H9 (cell line): ENCODE results near the gene ARHGAP26. TPM values are rescaled to one million over a fixed set of nuclear protein-coding genes. Genes with fewer than 3 reads are reported as not detected.

Experiments
- DNase-seq: peaks from one replicate; pipeline ENCODE4 v3.0.0-alpha.2; 2017
- H2AFZ ChIP-seq: one replicate; pipeline ENCODE4 v1.6.1; 2013; ENCODE audit warnings: mild to moderate bottlenecking, low read length, control low read depth, moderate library complexity
- H2AK5ac ChIP-seq: 2 replicates; pipeline ENCODE4 v1.6.1; 2013; ENCODE audit warnings: low read length, control low read depth, mixed read lengths; ENCODE audit not compliant: insufficient read length
- H2BK120ac ChIP-seq: one replicate; pipeline ENCODE4 v1.6.1; 2013; ENCODE audit warnings: low read depth, mild to moderate bottlenecking, low read length, control low read depth, inconsistent platforms; ENCODE audit not compliant: poor library complexity, severe bottlenecking
- H2BK12ac ChIP-seq: 2 replicates; pipeline ENCODE4 v1.6.1; 2013; ENCODE audit warnings: low read length, control low read depth, mixed read lengths, low read depth; ENCODE audit not compliant: insufficient read length
- H2BK15ac ChIP-seq: 2 replicates; pipeline ENCODE4 v1.6.1; 2013; ENCODE audit warnings: low read depth, low read length, control low read depth
- H2BK20ac ChIP-seq: one replicate; pipeline ENCODE4 v1.6.1; 2013; ENCODE audit warnings: low read depth, mild to moderate bottlenecking, low read length, control low read depth, inconsistent platforms; ENCODE audit not compliant: poor library complexity, severe bottlenecking
- H2BK5ac ChIP-seq: 2 replicates; pipeline ENCODE4 v1.6.1; 2013; ENCODE audit warnings: low read length, control low read depth, mixed read lengths; ENCODE audit not compliant: insufficient read length
- H3K14ac ChIP-seq: 2 replicates; pipeline ENCODE4 v1.6.1; 2013; ENCODE audit warnings: low read length, control low read depth; ENCODE audit not compliant: insufficient read depth
- H3K18ac ChIP-seq: 2 replicates; pipeline ENCODE4 v1.6.1; 2013; ENCODE audit warnings: low read depth, mild to moderate bottlenecking, mixed read lengths, low read length, control low read depth; ENCODE audit not compliant: insufficient read length
- H3K23ac ChIP-seq: 2 replicates; pipeline ENCODE4 v1.6.1; 2013; ENCODE audit warnings: low read length, control low read depth, mixed read lengths, low read depth; ENCODE audit not compliant: insufficient read length
- H3K23me2 ChIP-seq: 2 replicates; pipeline ENCODE4 v1.6.1; 2013; ENCODE audit warnings: low read depth, mild to moderate bottlenecking, mixed read lengths, low read length, control low read depth; ENCODE audit not compliant: insufficient read length, poor library complexity, severe bottlenecking
- H3K27ac ChIP-seq: 2 replicates; pipeline ENCODE4 v1.5.1; 2013; ENCODE audit warnings: low read length, control low read depth, mixed read lengths, low read depth; ENCODE audit not compliant: insufficient read length
- H3K27me3 ChIP-seq: 2 replicates; pipeline ENCODE4 v1.6.1; 2013; ENCODE audit warnings: low read length, control low read depth, inconsistent platforms; ENCODE audit not compliant: insufficient read depth
- H3K4ac ChIP-seq: 2 replicates; pipeline ENCODE4 v1.6.1; 2013; ENCODE audit warnings: low read depth, mild to moderate bottlenecking, control low read depth, inconsistent platforms, low read length, moderate library complexity
- H3K4me1 ChIP-seq: 2 replicates; pipeline ENCODE4 v1.6.1; 2013; ENCODE audit warnings: low read length, control low read depth, inconsistent platforms; ENCODE audit not compliant: insufficient read depth
- H3K4me2 ChIP-seq: 2 replicates; pipeline ENCODE4 v1.6.1; 2013; ENCODE audit warnings: low read length, control low read depth, mixed read lengths; ENCODE audit not compliant: insufficient read length, insufficient read depth
- H3K56ac ChIP-seq: 2 replicates; pipeline ENCODE4 v1.6.1; 2013; ENCODE audit warnings: low read depth, mild to moderate bottlenecking, mixed read lengths, low read length, control low read depth; ENCODE audit not compliant: insufficient read length
- H3K79me1 ChIP-seq: 2 replicates; pipeline ENCODE4 v1.6.1; 2013; ENCODE audit warnings: low read depth, mild to moderate bottlenecking, moderate library complexity, low read length, control low read depth, inconsistent platforms; ENCODE audit not compliant: insufficient read depth, poor library complexity, severe bottlenecking
- H3K79me2 ChIP-seq: 2 replicates; pipeline ENCODE4 v1.6.1; 2013; ENCODE audit warnings: low read length, control low read depth, inconsistent platforms; ENCODE audit not compliant: insufficient read depth
- H3K9ac ChIP-seq: 2 replicates; pipeline ENCODE4 v1.6.1; 2013; ENCODE audit warnings: low read length, control low read depth, mixed read lengths; ENCODE audit not compliant: insufficient read length; ENCODE audit errors: extremely low read depth
- H3K9me3 ChIP-seq: one replicate; pipeline ENCODE4 v1.6.1; 2013; ENCODE audit warnings: low read depth, low read length, inconsistent platforms; ENCODE audit not compliant: control insufficient read depth
- H3T11ph ChIP-seq: one replicate; pipeline ENCODE4 v1.6.1; 2013; ENCODE audit warnings: mild to moderate bottlenecking, low read length, control low read depth, inconsistent platforms
- H4K20me1 ChIP-seq: one replicate; pipeline ENCODE4 v1.6.1; 2013; ENCODE audit not compliant: control insufficient read depth, insufficient read length, insufficient read depth
- H4K5ac ChIP-seq: 2 replicates; pipeline ENCODE4 v1.6.1; 2013; ENCODE audit warnings: low read depth, mild to moderate bottlenecking, mixed read lengths, low read length, control low read depth; ENCODE audit not compliant: insufficient read length
- H4K8ac ChIP-seq: replicated peaks from 2 replicates; pipeline ENCODE4 v1.6.1; 2013; ENCODE audit warnings: low read length, control low read depth, mixed read lengths, low read depth; ENCODE audit not compliant: insufficient read length
- H4K91ac ChIP-seq: 2 replicates; pipeline ENCODE4 v1.6.1; 2013; ENCODE audit warnings: low read depth, mild to moderate bottlenecking, moderate library complexity, mixed read lengths, low read length, control low read depth; ENCODE audit not compliant: insufficient read length
- H3K27ac Mint-ChIP-seq, 3 experiments: 2 replicates in 2 of 3; 3 replicates in 1 of 3; pipeline ENCODE4 v1.8.0; 2020 to 2021; ENCODE audit warnings: mixed read lengths in 3 of 3, mild to moderate bottlenecking in 1 of 3, moderate library complexity in 1 of 3
- H3K27me3 Mint-ChIP-seq: 2 replicates; pipeline ENCODE4 v1.8.0; 2021; ENCODE audit warnings: low read depth, mild to moderate bottlenecking, moderate library complexity, mixed read lengths
- H3K36me3 Mint-ChIP-seq, 3 experiments: 2 replicates in 2 of 3; 3 replicates in 1 of 3; pipeline ENCODE4 v1.8.0; 2020 to 2021; ENCODE audit warnings: low read depth in 3 of 3, mixed read lengths in 3 of 3; ENCODE audit not compliant: insufficient read depth in 1 of 3
- H3K4me1 Mint-ChIP-seq, 2 experiments: 2 replicates each; pipeline ENCODE4 v1.8.0; 2020; ENCODE audit warnings: mixed read lengths in 2 of 2
- H3K4me3 Mint-ChIP-seq, 2 experiments: 2 replicates in 1 of 2; 3 replicates in 1 of 2; pipeline ENCODE4 v1.8.0; 2020 to 2021; ENCODE audit warnings: mild to moderate bottlenecking in 2 of 2, mixed read lengths in 2 of 2, moderate library complexity in 1 of 2
- H3K9me3 Mint-ChIP-seq, 2 experiments: 2 replicates in 1 of 2; 3 replicates in 1 of 2; pipeline ENCODE4 v1.8.0; 2020; ENCODE audit warnings: mild to moderate bottlenecking in 2 of 2, mixed read lengths in 2 of 2, moderate library complexity in 1 of 2
- WGBS: extraction: QIAGEN DNeasy Blood & Tissue Kit; methylation state at CpG from one replicate; pipeline ENCODE4 v1.1.7; 2013; ENCODE audit warnings: missing lambda C conversion rate, low lambda C conversion rate, mixed read lengths; ENCODE audit not compliant: insufficient read length; ENCODE audit errors: extremely low coverage; 5-methylcytosine and 5-hydroxymethylcytosine counted together
- total RNA-seq: library from RNA; stranded (reverse); gene quantifications from 2 replicates; pipeline ENCODE4 v1.2.1, GENCODE V29; 2021
- TF ChIP-seq, protein P1 (sequence below): fragments of 200-600 bp; sonication (generic); conservative IDR thresholded peaks from 3 replicates; pipeline ENCODE4 v1.8.0; 2021; ENCODE audit warnings: antibody characterized with exemption, mild to moderate bottlenecking

The ARHGAP26 gene
- total RNA-seq, 1 experiment from 2014 or later = 13.8 TPM

GRCh38 chr5:143154510-143155370, 384.6 kb downstream of the ARHGAP26 start:
- Histone ChIP-seq H3K4me2 (no peak overlapping the region), H2BK120ac (no peak overlapping the region), H3K56ac (no peak overlapping the region), H3K23ac (no peak overlapping the region), H3K9ac (no peak overlapping the region), H2BK15ac (no peak overlapping the region), H3T11ph (no peak overlapping the region), H4K5ac (no peak overlapping the region), H3K23me2 (no peaks in the 10 kb centered on the region), H3K27ac (no peak overlapping the region), H3K27me3 (no peaks in the 10 kb centered on the region), H4K20me1 (no peaks in the 10 kb centered on the region), H3K9me3 (no peaks in the 10 kb centered on the region), H4K8ac (no peak overlapping the region), H2BK5ac (no peak overlapping the region), H3K4me1 (peaks cover 3% of the 10 kb centered on the region; the same call in 1 of the 2 replicates), H3K4ac (no peak overlapping the region), H3K14ac (no peak overlapping the region), H4K91ac (no peak overlapping the region), H2BK12ac (no peak overlapping the region), H2AFZ (no peak overlapping the region), H3K79me2 (no peaks in the 10 kb centered on the region), H2BK20ac (no peak overlapping the region), H2AK5ac (no peak overlapping the region), H3K18ac (no peak overlapping the region), H3K79me1 (no peaks in the 10 kb centered on the region)
- H3K36me3 Mint-ChIP-seq = peaks cover 4 to 6% (median 4%) of the 10 kb centered on the region in 3 experiments; a peak in 5 of 7 replicates
- TF ChIP-seq, protein P1, sequence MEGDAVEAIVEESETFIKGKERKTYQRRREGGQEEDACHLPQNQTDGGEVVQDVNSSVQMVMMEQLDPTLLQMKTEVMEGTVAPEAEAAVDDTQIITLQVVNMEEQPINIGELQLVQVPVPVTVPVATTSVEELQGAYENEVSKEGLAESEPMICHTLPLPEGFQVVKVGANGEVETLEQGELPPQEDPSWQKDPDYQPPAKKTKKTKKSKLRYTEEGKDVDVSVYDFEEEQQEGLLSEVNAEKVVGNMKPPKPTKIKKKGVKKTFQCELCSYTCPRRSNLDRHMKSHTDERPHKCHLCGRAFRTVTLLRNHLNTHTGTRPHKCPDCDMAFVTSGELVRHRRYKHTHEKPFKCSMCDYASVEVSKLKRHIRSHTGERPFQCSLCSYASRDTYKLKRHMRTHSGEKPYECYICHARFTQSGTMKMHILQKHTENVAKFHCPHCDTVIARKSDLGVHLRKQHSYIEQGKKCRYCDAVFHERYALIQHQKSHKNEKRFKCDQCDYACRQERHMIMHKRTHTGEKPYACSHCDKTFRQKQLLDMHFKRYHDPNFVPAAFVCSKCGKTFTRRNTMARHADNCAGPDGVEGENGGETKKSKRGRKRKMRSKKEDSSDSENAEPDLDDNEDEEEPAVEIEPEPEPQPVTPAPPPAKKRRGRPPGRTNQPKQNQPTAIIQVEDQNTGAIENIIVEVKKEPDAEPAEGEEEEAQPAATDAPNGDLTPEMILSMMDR = no peak
- H3K4me1 Mint-ChIP-seq = peaks cover 7 to 12% of the 10 kb centered on the region in 2 experiments
- peak overlapping the region in 2 of 3 experiments; percentile 20 to 39; a peak in 1 of 7 replicates for H3K27ac Mint-ChIP-seq
- no peaks in the 10 kb centered on the region for H3K9me3 Mint-ChIP-seq
- no peaks in the 10 kb centered on the region; the same call in 1 of the 2 replicates for H3K27me3 Mint-ChIP-seq
- H3K4me3 Mint-ChIP-seq = no peak overlapping the region
- DNase-seq = no peak
- no CpG with 5 or more reads among the region's 5 CpGs for WGBS
